GM12878 (cell line): ENCODE measurements around the gene ELANE. TPM values are rescaled to one million over a fixed set of nuclear protein-coding genes. Genes with fewer than 3 reads are reported as not detected.

Experiments used
- ATAC-seq: fragments of 200-7000 bp; cut with Tn5 transposase; 3 replicates; pipeline ENCODE4 v1.9.1; 2020; ENCODE audit warnings: mild to moderate bottlenecking, moderate library complexity
- BruUV-seq: library from RNA; stranded (reverse); fragments of 400-500 nt; replicated peaks from 2 replicates; lab custom pipeline; 2021; lab: Mats Ljungman, UMichigan
- CTCF ChIA-PET: fragments of 300-600 bp; sonication (Branson Sonifier 250); formaldehyde crosslinking; extraction: SDS; loops from one replicate; lab custom pipeline; 2021; ENCODE audit warnings: inconsistent platforms; lab: Yijun Ruan, JAX
- POLR2A ChIA-PET: fragments of 350-600 bp; formaldehyde crosslinking; extraction: SDS; loops from one replicate; lab custom pipeline; 2021; ENCODE audit warnings: inconsistent platforms; lab: Charles Lee
- RAD21 ChIA-PET: fragments of 300-600 bp; sonication (Branson Sonifier 250); formaldehyde crosslinking; loops from one replicate; lab custom pipeline; 2023; ENCODE audit warnings: antibody characterized with exemption; ENCODE audit not compliant: unreplicated experiment; lab: Charles Lee
- SMC1A ChIA-PET: fragments of 300-600 bp; sonication (Branson Sonifier 250); formaldehyde crosslinking; loops from one replicate; lab custom pipeline; 2023; ENCODE audit not compliant: unreplicated experiment, uncharacterized antibody; lab: Charles Lee
- DNase-seq: peaks from one replicate; pipeline ENCODE4 v3.0.0-alpha.2; 2011; ENCODE audit warnings: low read depth, low spot score
- FAIRE-seq: peaks from 3 replicates; lab custom pipeline; 2011; peaks lifted over from hg19 to GRCh38; lab: Jason Lieb, UNC
- H2AFZ ChIP-seq: 2 replicates; pipeline ENCODE4 v1.6.0; 2011; ENCODE audit warnings: low read depth, low read length, control low read depth; ENCODE audit not compliant: control insufficient read depth
- H3K27ac ChIP-seq: 2 replicates; pipeline ENCODE4 v1.5.1; 2011; ENCODE audit warnings: control low read depth; ENCODE audit not compliant: control insufficient read depth, insufficient read depth
- H3K27me3 ChIP-seq, 2 experiments: replicated peaks in 1 of 2; 2 replicates each; pipeline versions ENCODE4 v1.6.0 to v1.6.1; 2011; ENCODE audit warnings: low read length in 1 of 2; ENCODE audit not compliant: control insufficient read depth in 2 of 2, insufficient read depth in 2 of 2
- H3K36me3 ChIP-seq, 2 experiments: 2 replicates each; pipeline ENCODE4 v1.5.1; 2011; ENCODE audit warnings: low read length in 1 of 2; ENCODE audit not compliant: control insufficient read depth in 2 of 2, insufficient read depth in 2 of 2
- H3K4me1 ChIP-seq: 2 replicates; pipeline ENCODE4 v1.6.1; 2011; ENCODE audit warnings: mild to moderate bottlenecking, low read length, moderate library complexity, mixed read lengths; ENCODE audit not compliant: control insufficient read depth, insufficient read depth
- H3K4me2 ChIP-seq: 2 replicates; pipeline ENCODE4 v1.6.0; 2011; ENCODE audit warnings: control low read depth; ENCODE audit not compliant: control insufficient read depth, insufficient read depth
- H3K4me3 ChIP-seq: fragments of 200-600 bp; sonication (generic); 2 replicates; pipeline ENCODE4 v1.5.1; 2016
- H3K79me2 ChIP-seq: 2 replicates; pipeline ENCODE4 v1.6.0; 2011; ENCODE audit warnings: low read length; ENCODE audit not compliant: control insufficient read depth, insufficient read depth
- H3K9ac ChIP-seq: 2 replicates; pipeline ENCODE4 v1.8.0; 2011; ENCODE audit warnings: low read length, control low read depth, mixed read lengths; ENCODE audit not compliant: control insufficient read depth, insufficient read depth
- H3K9me3 ChIP-seq: replicated peaks from 3 replicates; pipeline ENCODE4 v1.5.1; 2011; ENCODE audit warnings: mild to moderate bottlenecking, low read length; ENCODE audit not compliant: control insufficient read depth, insufficient read depth
- H4K20me1 ChIP-seq: 2 replicates; pipeline ENCODE4 v1.6.0; 2011; ENCODE audit not compliant: control insufficient read depth, insufficient read depth
- MTA2 ChIP-seq: fragments of 450-650 bp; IDR thresholded peaks from 2 replicates; pipeline ENCODE4 v1.6.1; 2016; ENCODE audit warnings: low read depth, mild to moderate bottlenecking, moderate library complexity
- POLR2AphosphoS5 ChIP-seq: IDR thresholded peaks from 2 replicates; pipeline ENCODE4 v1.6.1; 2011; ENCODE audit warnings: mild to moderate bottlenecking, low read length, inconsistent platforms
- RB1 ChIP-seq: fragments of 450-650 bp; formaldehyde crosslinking; IDR thresholded peaks from 2 replicates; pipeline ENCODE4 v1.6.1; 2017; ENCODE audit warnings: mild to moderate bottlenecking, borderline replicate concordance
- SREBF2 ChIP-seq: IDR thresholded peaks from 2 replicates; pipeline ENCODE4 v1.6.1; 2012; ENCODE audit warnings: mild to moderate bottlenecking, low read length
- TBL1XR1 ChIP-seq: IDR thresholded peaks from 2 replicates; pipeline ENCODE4 v1.6.1; 2012; ENCODE audit warnings: low read depth, low read length, improper control_type of control experiment
- WGBS: methylation state at CpG from one replicate; pipeline ENCODE4 v1.1.6; 2016; ENCODE audit warnings: low lambda C conversion rate; ENCODE audit not compliant: insufficient replicate concordance, insufficient coverage; ENCODE audit errors: missing lambda C conversion rate; 5-methylcytosine and 5-hydroxymethylcytosine counted together
- in situ Hi-C: fragments of 300-500 bp; cut with MboI; formaldehyde crosslinking; loops from 9 replicates; pipeline ENCODE4 v1.14.3; 2018; ENCODE audit warnings: mixed read lengths
- intact Hi-C: fragments of 100-400 bp; cut with micrococcal nuclease; formaldehyde crosslinking; loops from one replicate; pipeline ENCODE4 v1.14.2; 2022; ENCODE audit not compliant: unreplicated experiment
- polyA plus RNA-seq, 11 experiments: library from polyadenylated mRNA; depleted of rRNA in 4 of 11; unstranded in 6 of 11; stranded (reverse) in 5 of 11; fragments of >200 nt; fragmentation: Nextera tagmentation in 4 of 11; fragmentation: Illumina TruSeq in 1 of 11; extraction: Ambion mirVana in 4 of 11; extraction: Trizol in 1 of 11; gene quantifications; 1 replicate in 1 of 11; 2 replicates in 10 of 11; pipeline versions ENCODE4 v1.2.1 to v1.2.3, GENCODE V29; 2011 to 2016; ENCODE audit warnings: inconsistent platforms in 2 of 11, missing spikeins in 2 of 11, low read depth in 1 of 11
- total RNA-seq, 4 experiments: library from RNA; depleted of rRNA in 3 of 4; stranded (reverse); fragments of >200 nt in 3 of 4; fragmentation: Illumina TruSeq in 1 of 4; extraction: Trizol in 1 of 4; gene quantifications; 2 replicates each; pipeline versions ENCODE4 v1.2.1 to v1.2.3, GENCODE V29; 2013 to 2021
- TF ChIP-seq, protein P1 (sequence below): IDR thresholded peaks from 2 replicates; pipeline ENCODE4 v1.6.1; 2012; ENCODE audit warnings: low read length, inconsistent platforms
- TF ChIP-seq, protein P2 (sequence below): fragments of 450-650 bp; IDR thresholded peaks from 2 replicates; pipeline ENCODE4 v1.6.1; 2017; ENCODE audit warnings: mild to moderate bottlenecking, moderate library complexity
- TF ChIP-seq, protein P3 (sequence below): fragments of 450-650 bp; formaldehyde crosslinking; IDR thresholded peaks from 2 replicates; pipeline ENCODE4 v1.4.0; 2020; ENCODE audit warnings: mild to moderate bottlenecking, moderate library complexity
- TF ChIP-seq, protein P4 (sequence below), 3 experiments: IDR thresholded peaks in 2 of 3; conservative IDR thresholded peaks in 1 of 3; 2 replicates each; pipeline ENCODE4 v1.5.1; 2011; ENCODE audit warnings: low read depth in 3 of 3, low read length in 3 of 3, mild to moderate bottlenecking in 3 of 3, control low read depth in 2 of 3, moderate library complexity in 2 of 3, inconsistent platforms in 1 of 3, mixed read lengths in 1 of 3; ENCODE audit not compliant: control insufficient read depth in 2 of 3, insufficient read depth in 1 of 3; ENCODE audit errors: extremely low read depth in 1 of 3

Gene ELANE
- total and polyA plus RNA-seq, 10 of the 15 experiments (the other 5 are each of a cell fraction or from before 2014, with no cell fraction given): not detected

DNA sequence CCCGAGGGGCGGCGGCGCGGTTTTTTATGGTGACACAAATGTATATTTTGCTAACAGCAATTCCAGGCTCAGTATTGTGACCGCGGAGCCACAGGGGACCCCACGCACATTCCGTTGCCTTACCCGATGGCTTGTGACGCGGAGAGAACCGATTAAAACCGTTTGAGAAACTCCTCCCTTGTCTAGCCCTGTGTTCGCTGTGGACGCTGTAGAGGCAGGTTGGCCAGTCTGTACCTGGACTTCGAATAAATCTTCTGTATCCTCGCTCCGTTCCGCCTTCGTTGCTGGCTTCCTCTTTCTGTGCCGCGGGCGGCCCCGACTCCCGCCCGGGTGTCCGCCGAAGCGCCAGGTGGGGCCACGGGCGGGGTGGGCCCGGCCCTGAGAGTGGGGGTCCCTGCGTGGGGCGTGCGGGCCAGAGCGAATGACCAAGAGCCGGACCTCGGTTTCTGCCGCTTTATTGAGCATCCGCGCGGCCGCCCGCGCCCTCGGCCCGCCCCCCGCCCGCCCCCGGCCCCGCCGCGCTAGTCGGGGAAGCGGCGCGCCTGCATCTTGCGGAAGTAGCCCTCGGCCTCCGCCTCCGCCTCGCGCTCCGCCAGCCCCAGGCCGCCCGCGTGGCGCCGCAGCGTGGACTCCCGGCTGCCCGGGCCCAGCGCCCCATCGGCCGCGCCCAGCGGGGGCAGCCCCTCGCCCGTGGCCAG is 39.9 kb upstream of the ELANE start:
- FAIRE-seq (no peak), ATAC-seq (no peak), DNase-seq (no peak)
- no TSS peak for BruUV-seq
- Histone ChIP-seq H3K9me3 (no peaks in the 10 kb centered on the region; the same call in 2 of the 3 replicates), H3K4me2 (no peak overlapping the region), H3K79me2 (no peaks in the 10 kb centered on the region; the same call in 1 of the 2 replicates), H3K27ac (no peak overlapping the region), H2AFZ (no peak overlapping the region), H4K20me1 (no peaks in the 10 kb centered on the region; the same call in 1 of the 2 replicates), H3K36me3 (peaks cover 25 to 30% of the 10 kb centered on the region in 2 experiments; a peak in 3 of 4 replicates), H3K4me1 (no peaks in the 10 kb centered on the region), H3K27me3 (no peaks in the 10 kb centered on the region), H3K4me3 (no peak overlapping the region), H3K9ac (no peak overlapping the region)
- ChIA-PET POLR2A (no interaction called here), SMC1A (no interaction called here), RAD21 (no interaction called here), CTCF (no interaction called here)
- 99% methylated on average over 46 of the region's 80 CpGs for WGBS
- intact Hi-C loops: no loop called here
- in situ Hi-C loops: no loop called here
- TF ChIP-seq, protein P1, sequence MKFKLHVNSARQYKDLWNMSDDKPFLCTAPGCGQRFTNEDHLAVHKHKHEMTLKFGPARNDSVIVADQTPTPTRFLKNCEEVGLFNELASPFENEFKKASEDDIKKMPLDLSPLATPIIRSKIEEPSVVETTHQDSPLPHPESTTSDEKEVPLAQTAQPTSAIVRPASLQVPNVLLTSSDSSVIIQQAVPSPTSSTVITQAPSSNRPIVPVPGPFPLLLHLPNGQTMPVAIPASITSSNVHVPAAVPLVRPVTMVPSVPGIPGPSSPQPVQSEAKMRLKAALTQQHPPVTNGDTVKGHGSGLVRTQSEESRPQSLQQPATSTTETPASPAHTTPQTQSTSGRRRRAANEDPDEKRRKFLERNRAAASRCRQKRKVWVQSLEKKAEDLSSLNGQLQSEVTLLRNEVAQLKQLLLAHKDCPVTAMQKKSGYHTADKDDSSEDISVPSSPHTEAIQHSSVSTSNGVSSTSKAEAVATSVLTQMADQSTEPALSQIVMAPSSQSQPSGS: no peak
- TF ChIP-seq, protein P2, sequence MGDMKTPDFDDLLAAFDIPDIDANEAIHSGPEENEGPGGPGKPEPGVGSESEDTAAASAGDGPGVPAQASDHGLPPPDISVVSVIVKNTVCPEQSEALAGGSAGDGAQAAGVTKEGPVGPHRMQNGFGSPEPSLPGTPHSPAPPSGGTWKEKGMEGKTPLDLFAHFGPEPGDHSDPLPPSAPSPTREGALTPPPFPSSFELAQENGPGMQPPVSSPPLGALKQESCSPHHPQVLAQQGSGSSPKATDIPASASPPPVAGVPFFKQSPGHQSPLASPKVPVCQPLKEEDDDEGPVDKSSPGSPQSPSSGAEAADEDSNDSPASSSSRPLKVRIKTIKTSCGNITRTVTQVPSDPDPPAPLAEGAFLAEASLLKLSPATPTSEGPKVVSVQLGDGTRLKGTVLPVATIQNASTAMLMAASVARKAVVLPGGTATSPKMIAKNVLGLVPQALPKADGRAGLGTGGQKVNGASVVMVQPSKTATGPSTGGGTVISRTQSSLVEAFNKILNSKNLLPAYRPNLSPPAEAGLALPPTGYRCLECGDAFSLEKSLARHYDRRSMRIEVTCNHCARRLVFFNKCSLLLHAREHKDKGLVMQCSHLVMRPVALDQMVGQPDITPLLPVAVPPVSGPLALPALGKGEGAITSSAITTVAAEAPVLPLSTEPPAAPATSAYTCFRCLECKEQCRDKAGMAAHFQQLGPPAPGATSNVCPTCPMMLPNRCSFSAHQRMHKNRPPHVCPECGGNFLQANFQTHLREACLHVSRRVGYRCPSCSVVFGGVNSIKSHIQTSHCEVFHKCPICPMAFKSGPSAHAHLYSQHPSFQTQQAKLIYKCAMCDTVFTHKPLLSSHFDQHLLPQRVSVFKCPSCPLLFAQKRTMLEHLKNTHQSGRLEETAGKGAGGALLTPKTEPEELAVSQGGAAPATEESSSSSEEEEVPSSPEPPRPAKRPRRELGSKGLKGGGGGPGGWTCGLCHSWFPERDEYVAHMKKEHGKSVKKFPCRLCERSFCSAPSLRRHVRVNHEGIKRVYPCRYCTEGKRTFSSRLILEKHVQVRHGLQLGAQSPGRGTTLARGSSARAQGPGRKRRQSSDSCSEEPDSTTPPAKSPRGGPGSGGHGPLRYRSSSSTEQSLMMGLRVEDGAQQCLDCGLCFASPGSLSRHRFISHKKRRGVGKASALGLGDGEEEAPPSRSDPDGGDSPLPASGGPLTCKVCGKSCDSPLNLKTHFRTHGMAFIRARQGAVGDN: no peak
- TF ChIP-seq MTA2: no peak
- peak; percentile 84; the same call in 1 of the 2 replicates for TF ChIP-seq POLR2AphosphoS5
- no peak for TF ChIP-seq SREBF2
- TF ChIP-seq RB1: no peak
- TF ChIP-seq TBL1XR1: no peak
- TF ChIP-seq, protein P3, sequence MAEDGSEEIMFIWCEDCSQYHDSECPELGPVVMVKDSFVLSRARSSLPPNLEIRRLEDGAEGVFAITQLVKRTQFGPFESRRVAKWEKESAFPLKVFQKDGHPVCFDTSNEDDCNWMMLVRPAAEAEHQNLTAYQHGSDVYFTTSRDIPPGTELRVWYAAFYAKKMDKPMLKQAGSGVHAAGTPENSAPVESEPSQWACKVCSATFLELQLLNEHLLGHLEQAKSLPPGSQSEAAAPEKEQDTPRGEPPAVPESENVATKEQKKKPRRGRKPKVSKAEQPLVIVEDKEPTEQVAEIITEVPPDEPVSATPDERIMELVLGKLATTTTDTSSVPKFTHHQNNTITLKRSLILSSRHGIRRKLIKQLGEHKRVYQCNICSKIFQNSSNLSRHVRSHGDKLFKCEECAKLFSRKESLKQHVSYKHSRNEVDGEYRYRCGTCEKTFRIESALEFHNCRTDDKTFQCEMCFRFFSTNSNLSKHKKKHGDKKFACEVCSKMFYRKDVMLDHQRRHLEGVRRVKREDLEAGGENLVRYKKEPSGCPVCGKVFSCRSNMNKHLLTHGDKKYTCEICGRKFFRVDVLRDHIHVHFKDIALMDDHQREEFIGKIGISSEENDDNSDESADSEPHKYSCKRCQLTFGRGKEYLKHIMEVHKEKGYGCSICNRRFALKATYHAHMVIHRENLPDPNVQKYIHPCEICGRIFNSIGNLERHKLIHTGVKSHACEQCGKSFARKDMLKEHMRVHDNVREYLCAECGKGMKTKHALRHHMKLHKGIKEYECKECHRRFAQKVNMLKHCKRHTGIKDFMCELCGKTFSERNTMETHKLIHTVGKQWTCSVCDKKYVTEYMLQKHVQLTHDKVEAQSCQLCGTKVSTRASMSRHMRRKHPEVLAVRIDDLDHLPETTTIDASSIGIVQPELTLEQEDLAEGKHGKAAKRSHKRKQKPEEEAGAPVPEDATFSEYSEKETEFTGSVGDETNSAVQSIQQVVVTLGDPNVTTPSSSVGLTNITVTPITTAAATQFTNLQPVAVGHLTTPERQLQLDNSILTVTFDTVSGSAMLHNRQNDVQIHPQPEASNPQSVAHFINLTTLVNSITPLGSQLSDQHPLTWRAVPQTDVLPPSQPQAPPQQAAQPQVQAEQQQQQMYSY (CRISPR knock-in tag): no peak
- TF ChIP-seq, protein P4, sequence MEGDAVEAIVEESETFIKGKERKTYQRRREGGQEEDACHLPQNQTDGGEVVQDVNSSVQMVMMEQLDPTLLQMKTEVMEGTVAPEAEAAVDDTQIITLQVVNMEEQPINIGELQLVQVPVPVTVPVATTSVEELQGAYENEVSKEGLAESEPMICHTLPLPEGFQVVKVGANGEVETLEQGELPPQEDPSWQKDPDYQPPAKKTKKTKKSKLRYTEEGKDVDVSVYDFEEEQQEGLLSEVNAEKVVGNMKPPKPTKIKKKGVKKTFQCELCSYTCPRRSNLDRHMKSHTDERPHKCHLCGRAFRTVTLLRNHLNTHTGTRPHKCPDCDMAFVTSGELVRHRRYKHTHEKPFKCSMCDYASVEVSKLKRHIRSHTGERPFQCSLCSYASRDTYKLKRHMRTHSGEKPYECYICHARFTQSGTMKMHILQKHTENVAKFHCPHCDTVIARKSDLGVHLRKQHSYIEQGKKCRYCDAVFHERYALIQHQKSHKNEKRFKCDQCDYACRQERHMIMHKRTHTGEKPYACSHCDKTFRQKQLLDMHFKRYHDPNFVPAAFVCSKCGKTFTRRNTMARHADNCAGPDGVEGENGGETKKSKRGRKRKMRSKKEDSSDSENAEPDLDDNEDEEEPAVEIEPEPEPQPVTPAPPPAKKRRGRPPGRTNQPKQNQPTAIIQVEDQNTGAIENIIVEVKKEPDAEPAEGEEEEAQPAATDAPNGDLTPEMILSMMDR (IDR thresholded peaks at IDR 0.05 in 2 of 3, conservative IDR thresholded peaks at IDR 0.05 in 1 of 3; ENCODE audit: control insufficient read depth in 2 of 3, extremely low read depth in 1 of 3, insufficient read depth in 1 of 3, low read depth in 3 of 3, low read length in 3 of 3): no peak
